GM12875 (cell line): ENCODE results near the gene GPM6B.

Source experiments
- H3K4me3 ChIP-seq: one replicate; pipeline ENCODE4 v1.5.1; 2011; ENCODE audit warnings: low read depth, low read length, control low read depth
- TF ChIP-seq, protein P1 (sequence below): IDR thresholded peaks from 2 replicates; pipeline ENCODE4 v1.5.1; 2011; ENCODE audit warnings: low read depth, mild to moderate bottlenecking, control low read depth, inconsistent platforms, low read length, moderate library complexity, borderline replicate concordance; ENCODE audit not compliant: insufficient read depth

The GPM6B gene

DNA sequence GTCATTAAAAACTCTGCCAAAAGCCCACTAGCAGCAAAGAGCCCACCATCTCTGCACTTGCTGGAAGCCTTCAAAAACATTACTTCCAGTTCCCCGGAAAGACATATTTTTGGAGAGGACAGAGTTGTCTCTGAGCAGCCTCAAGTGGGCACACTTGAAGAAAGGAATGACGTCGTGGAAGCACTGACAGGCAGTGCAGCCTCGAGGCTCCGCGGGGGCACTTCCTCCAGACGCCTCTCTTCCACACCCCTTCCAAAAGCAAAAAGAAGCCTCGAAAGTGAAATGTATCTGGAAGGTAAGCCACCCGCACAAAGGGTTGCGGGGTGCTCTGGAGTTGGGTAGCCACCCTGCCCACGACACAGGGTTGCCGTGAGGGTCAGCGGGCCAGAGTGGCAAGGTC lies 56.5 kb downstream of the GPM6B start:
- TF ChIP-seq, protein P1, sequence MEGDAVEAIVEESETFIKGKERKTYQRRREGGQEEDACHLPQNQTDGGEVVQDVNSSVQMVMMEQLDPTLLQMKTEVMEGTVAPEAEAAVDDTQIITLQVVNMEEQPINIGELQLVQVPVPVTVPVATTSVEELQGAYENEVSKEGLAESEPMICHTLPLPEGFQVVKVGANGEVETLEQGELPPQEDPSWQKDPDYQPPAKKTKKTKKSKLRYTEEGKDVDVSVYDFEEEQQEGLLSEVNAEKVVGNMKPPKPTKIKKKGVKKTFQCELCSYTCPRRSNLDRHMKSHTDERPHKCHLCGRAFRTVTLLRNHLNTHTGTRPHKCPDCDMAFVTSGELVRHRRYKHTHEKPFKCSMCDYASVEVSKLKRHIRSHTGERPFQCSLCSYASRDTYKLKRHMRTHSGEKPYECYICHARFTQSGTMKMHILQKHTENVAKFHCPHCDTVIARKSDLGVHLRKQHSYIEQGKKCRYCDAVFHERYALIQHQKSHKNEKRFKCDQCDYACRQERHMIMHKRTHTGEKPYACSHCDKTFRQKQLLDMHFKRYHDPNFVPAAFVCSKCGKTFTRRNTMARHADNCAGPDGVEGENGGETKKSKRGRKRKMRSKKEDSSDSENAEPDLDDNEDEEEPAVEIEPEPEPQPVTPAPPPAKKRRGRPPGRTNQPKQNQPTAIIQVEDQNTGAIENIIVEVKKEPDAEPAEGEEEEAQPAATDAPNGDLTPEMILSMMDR, result no peak
- no peak overlapping the region for H3K4me3 ChIP-seq

DNA sequence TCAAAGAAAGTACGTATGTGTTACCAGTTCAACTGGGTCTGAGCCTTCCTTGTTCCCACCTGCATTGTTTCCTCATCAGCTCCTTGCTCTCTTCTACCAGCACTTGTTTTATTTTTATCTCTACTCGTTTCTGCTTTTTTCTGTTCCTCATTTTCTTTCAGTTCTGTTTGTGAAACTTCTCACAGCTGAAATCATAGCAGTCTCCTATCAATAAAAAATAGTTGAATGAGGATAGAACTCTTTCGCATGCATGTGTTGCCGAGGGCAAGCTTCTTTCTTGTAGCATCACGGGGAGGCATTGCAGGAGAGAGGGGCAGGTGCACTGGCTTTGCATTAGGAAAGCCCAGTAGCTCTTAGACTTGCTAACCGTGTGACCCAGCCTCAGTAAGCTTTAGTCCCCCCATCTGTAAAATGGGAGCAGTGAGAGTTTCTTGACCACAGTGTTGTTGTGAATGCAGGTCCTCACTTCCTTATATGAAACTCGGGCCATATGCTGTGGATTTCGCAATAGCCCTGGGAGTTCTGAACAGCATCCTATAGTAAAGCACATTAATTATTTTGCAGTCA lies 57.7 kb downstream of the GPM6B start:
- no peak overlapping the region for H3K4me3 ChIP-seq
- TF ChIP-seq, protein P1, result no peak

GRCh38 chrX:13756381-13756780 lies 60.5 kb downstream of the GPM6B start:
- no peak overlapping the region for H3K4me3 ChIP-seq
- TF ChIP-seq, protein P1, result no peak

- TF ChIP-seq, protein P1, result no peak
- no peak overlapping the region for H3K4me3 ChIP-seq
Observed at GRCh38 chrX:13755254-13755653, 61.6 kb downstream of the GPM6B start.

DNA sequence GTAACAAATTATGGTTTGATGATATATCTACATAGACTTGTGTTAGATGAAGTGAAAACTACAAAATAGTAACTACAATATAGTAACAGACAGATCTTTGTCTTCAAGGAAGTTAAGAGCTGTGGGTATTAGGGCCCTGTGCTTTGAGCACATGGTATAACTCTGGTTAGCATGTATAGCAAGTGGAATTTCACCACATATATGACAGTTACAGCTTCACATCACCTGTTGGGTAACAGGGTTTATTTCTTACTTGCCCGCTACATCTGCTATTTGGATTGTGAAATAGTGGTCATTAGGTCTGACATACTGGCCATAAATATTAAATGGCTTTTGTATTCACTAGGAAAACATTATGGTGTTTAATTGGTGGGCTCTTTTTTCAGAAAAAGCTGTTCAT lies 62.1 kb downstream of the GPM6B start:
- TF ChIP-seq, protein P1, result no peak
- H3K4me3 ChIP-seq, result no peak overlapping the region

DNA sequence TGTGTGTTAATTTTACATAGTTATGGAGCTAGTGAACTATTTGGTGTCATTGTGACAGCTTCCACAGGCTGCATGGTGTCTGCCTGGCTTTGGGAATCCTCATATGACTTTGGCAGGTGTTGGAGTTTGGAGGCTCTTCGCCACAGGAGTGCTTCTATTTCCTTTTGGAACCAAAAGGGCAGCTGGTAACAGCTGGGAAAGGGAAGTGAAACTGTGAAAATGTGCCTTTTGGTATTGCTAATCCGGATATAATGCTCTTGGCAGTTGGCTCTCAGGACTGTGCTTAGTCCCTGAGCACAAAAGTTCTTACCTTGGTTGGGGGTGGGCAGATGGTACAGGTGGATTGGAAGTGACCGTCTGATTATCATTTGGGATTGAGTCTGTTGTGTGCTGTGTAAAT lies 64.2 kb downstream of the GPM6B start:
- no peak overlapping the region for H3K4me3 ChIP-seq
- TF ChIP-seq, protein P1, result no peak

DNA sequence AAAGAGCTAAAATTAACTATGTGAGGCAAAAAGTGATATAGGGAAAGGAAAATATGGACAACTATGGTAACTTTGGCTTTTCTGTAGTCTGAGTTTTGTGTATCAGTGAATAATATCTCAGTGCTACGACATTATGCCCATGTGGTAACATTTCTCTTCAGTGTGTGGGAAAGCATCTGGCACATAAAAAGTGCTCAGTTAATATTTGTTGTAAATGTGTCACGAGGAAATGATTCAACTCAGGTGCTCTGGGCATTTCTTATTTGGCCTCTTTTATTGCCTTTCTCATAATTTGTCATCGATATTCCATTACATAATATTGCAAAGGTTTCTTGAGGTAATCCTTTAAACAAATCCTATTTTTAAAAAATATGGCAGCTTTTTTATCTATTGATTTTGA lies 64.8 kb downstream of the GPM6B start:
- H3K4me3 ChIP-seq, result no peak overlapping the region
- TF ChIP-seq, protein P1, result no peak
